ENCODE results near the gene PNKP.

The PNKP gene

DNA sequence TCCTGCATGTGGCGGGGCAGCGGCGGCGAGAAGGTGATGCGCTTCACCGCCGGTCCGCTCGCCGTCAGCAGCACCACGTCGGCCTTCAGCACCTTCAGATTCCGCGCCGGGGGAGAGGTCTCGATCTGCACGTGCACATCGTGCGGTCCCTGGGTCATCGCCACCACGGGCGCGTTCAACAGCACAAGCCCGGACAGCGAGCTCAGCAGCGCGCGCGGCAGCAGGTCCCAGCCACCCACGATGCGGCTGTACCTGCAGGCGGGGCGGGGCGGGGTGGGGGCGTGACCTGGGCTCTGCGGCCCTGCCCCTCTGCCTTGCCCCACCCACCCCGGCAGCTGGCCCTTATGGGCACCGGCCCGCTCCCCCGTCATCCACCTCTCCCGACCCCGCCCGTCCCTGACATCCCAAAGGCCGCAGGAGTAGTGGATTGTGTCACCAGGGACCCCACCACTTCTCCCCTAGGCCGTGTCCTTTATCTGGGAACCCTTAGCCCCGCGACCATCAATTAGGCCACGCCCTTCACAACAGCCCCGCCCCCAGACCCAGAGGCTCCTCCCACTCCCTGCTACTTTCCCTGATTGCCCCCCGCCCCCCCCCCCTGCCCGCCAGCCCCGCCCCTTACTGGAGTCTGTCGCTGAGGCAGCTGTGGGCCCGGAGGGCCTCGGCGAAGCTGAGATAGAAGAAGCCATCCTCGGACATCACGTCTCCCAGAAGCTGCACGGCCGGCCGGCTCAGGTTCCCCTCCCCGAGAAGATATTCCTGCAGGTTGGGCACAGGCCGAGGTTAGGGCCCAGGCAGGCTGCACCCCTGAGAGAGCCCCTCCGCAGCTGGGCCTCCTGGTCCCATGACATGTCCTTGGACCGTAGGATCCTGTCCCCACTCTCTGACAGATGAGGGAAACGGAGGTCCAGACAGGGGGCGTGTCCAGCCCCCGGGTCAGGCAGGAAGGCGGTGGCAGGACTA lies 23.3 kb upstream of the PNKP start:
- DNase-seq (ENCODE audit: low read depth), result no peak

DNA sequence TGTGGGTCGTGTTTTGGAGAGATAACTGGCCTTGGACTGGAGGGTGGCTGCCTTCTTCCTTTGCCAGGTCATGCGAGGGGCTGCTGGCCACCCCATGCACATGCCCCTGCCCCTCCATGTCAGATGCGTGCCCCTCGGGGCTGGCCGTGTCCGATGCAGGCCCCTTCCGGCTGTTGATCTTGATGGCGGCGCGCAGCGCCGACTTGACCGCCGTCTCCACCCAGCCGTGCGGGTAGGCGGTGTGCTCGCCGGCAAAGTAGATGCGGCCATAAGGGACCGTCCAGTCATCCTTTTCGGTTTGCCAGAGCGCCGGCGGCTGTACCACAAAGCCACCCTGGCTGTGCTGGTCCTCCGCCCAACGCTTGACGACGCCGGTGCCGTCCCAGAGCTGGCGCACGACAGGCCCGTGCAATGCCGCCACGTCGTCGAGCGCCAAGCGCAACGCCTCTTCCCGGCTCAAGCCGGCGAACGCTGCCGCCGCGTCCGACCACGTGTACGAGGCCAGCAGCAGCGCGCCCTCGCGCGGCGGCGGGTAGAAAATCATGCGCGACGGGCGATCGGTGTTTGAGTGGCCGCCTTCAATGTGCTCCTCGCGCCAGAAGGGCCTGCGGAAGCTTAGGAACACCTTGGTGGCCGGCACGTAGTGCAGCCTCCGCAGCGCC lies 22.4 kb upstream of the PNKP start:
- DNase-seq (ENCODE audit: low read depth), result no peak

GRCh38 chr19:49889038-49889686 lies 21.8 kb upstream of the PNKP start:
- DNase-seq (ENCODE audit: low read depth), result no peak

DNA sequence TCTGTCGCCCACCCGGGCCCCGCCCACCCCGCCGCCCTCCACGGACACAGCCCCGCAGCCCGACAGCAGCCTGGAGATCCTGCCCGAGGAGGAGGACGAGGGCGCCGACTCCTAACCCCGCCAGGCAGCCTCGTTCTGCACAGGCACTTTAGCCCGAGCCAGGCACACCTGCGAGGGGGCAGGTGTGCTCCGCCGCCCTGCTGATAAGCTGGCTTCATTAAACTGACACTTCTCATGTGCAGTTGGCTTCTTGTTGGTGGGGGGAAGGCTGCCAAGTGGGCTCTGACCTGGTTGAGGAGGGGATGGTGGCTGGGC lies 21.1 kb upstream of the PNKP start:
- DNase-seq (ENCODE audit: low read depth), result no peak

DNA sequence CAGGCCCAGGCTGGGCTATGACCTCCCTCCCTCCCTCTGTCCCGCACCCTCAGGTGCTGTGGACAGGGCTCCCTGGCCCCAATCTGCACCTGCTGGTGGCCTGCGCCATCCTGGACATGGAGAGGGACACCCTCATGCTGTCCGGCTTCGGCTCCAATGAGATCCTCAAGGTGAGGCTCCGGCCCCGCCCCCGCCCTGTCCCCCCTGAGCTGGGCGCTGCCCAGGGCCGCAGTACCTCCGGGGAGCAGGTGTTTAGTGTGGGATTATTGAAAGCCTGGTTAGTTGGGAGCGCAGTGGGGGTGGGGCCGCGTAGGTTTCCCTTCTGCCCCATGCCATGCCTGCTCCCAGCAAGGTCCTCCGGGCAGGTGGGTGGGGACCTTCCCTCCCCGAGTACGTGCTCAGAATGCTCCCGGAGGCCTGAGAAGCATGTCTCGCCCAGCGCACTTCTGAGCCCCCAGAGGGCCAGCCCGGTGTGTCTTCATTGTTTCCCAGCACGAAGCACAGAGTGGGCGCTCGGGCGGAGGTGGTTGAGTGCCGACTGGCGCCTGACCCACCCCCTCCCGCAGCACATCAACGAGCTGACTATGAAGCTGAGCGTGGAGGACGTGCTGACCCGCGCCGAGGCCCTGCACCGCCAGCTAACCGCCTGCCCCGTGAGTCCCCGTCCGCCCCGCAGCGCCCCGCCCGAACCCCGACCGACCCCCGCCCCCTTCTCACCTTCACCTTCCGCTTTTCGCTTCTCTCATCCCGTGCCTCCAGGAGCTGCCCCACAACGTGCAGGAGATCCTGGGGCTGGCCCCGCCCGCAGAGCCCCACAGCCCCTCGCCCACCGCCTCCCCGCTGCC lies 20.5 kb upstream of the PNKP start:
- DNase-seq (ENCODE audit: low read depth), result no peak

DNA sequence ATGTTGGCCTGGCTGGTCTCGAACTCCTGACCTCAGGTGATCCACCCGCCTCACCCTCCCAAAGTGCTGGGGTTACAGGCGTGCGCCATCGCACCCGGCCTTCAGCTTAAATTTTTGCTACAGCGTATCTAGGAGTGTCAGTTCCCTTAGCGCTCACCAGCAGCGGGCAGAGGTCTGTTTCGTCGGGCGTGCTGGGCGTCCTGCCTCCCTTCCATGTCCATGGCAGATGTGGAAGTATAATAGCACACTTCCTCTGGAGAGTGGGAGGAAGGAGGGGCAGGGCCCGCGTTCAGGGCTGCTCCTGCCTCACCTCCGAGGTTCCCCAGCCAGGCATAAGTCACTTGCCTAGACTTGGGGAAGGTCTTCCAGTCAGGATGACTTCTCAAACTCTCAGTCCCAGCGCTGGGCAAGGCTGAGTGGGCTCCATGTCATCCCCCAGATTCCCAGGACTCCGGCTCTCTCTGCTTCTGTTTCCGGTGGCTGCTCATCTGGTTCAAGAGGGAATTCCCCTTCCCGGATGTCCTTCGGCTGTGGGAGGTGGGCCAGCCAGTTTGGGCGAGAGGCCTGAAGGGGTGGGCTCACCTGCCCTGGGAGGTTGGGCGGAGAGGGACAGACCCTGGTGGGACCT lies 19.8 kb upstream of the PNKP start:
- no peak for DNase-seq (ENCODE audit: low read depth)

DNA sequence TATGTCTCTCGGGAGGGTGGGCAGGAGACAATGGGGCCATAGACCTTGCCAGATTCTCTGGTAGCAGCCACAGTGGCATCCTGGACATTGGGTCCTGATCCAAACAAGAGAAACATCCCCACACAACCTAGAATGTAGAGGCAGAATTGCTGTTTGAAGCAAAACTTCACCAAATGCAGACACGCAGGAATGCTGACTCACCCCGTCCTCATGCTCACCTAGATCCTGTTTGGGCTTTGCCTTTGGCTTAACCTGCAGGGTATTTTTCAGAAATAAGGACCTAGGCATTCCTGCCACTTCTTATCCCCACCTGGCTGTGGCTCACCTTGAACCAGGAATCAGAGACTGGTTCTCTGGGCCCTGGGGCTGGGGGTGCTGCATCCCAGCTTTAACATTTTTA lies 17.4 kb upstream of the PNKP start:
- no peak for DNase-seq (ENCODE audit: low read depth)

DNA sequence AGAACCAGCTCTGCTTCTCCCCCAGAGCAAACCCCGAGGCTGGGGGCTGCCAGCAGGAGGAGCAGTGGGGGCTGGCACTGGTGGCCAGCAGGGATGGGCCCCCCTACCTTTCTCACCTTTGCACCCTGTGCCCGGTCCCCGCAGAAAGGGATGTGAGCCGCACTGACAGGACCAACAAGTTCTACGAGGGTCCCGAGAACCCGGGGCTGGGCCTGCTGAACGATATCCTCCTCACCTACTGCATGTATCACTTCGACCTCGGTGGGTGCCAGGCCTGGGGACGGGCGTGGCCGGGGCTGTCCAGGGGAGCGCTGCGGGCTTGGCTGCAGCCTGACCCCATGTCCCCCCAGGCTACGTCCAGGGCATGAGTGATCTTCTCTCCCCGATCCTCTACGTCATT lies 16.7 kb upstream of the PNKP start:
- DNase-seq (ENCODE audit: low read depth), result no peak

DNA sequence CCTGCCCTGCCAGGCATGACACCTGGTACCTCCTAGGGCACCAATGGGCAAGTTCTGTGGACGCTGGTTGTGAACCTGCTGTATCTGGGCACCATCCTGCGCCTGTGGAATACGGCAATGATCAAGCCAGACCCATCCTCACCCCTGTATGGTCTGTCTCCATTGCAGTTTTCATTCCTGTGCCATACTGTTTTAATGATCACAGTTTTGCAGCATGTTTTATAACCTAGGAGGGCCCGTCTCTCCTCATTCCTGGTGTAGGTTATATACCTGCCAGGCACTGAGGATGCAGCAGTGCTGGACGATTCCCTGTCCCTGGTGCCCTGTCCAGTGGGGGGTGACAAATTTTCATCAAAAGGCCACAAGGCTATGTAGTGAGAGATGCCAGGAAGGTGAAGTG lies 15.7 kb upstream of the PNKP start:
- no peak for DNase-seq (ENCODE audit: low read depth)

GRCh38 chr19:49882643-49883042 lies 15.3 kb upstream of the PNKP start:
- DNase-seq (ENCODE audit: low read depth), result no peak

- DNase-seq (ENCODE audit: low read depth), result peak; percentile 57
Observed at GRCh38 chr19:49881672-49882394, 14.5 kb upstream of the PNKP start.

DNA sequence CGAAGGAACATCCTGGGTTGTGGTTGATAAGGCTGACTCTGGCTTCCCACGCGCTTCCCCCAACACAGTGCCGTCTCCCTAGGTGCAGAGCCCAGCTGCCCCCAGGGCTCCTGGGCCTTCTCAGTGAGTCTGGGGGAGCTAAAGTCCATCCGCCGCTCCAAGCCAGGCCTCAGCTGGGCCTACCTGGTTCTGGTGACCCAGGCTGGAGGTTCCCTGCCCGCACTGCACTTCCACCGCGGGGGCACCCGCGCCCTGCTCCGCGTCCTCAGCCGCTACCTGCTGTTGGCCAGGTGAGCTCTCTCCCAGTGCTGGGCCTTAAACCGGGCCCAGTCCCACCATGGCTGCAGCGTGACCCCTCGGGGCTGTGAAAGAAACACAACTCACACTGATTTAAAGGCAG lies 13.8 kb upstream of the PNKP start:
- no peak for DNase-seq (ENCODE audit: low read depth)

DNA sequence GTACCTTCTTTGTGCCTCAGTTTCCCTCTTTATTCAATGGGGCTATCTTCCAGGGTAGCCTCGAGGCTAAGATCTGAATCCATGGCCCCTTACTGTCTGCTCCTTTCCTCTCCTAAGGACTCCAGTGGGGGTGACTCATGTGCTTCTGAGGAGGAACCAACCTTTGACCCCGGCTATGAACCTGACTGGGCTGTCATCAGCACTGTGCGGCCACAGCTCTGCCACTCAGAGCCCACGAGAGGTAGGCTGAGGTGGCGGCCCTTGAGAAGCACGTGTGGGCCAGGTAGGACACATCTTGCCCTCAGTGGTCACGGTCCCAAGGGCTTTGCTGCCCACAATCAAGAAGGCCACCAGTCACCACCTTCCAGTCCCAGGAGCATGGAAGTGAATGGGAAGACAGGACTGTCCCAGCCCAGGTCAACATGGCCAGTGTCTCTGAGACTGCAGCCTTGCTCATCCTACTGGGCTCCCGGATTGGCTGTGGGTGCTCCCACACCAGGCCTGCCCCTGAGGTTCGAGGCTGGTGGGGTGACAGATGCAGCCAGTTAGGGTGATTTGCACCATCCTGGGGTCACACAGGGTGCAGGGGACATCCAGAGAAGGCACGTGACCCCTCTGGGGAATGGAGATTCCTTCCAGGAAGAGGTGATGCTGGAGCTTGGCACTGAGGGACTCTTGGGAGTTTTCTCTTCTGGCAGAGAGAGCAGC lies 12.9 kb upstream of the PNKP start:
- no peak for DNase-seq (ENCODE audit: low read depth)

DNA sequence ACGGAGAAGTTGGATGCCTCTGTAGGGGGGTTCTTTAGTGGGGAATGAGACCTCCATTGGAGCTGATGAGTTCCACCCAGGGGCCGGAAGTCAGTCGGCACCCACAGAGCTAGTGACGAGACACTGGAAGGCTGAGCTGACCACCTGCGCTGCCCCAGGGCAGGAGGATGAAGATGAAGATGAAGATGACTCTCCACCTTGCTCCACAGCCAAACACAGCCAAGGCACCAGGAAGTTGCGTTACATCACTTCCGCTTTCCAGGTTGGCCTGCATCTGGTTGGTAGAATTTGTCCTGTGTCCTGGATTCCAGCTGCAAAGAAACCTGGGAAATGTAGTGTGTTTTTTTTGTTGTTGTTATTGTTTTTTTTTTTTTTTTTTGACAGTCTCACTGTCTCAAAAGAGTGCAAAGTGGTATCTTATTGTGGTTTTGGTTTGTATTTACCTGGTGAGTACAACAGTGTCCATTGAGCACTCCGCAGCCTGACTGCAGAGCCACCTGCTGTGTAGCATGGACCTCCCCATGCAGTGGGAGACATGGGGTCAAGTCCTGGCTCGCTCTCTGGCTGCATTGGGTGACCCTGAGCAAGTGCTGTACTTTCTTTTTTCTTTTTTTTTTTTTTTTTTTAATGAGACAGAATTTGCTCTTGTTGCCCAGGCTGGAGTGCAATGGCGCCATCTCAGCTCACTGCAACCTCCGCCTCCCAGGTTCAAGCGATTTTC lies 12.0 kb upstream of the PNKP start:
- no peak for DNase-seq (ENCODE audit: low read depth)

DNA sequence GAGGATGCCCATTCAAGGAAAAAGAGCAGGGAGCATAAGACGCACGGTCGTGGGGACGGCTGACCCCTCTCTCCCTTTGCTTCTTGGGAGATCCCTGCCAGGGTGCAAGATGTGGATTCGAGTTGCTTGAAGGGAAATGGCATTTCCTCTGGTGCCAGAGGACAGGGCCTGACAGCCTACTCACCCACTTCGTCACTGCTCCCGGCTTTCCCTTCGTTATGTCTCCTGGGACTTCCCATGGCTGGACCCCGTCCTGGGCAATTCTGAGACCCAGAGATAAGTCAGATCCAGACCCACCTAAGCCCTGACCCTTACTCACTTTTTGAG lies 11.3 kb upstream of the PNKP start:
- DNase-seq (ENCODE audit: low read depth), result no peak

GRCh38 chr19:49877879-49878743 lies 10.7 kb upstream of the PNKP start:
- peak; percentile 98 for DNase-seq (ENCODE audit: low read depth)

- DNase-seq (ENCODE audit: low read depth), result peak; percentile 100
Observed at GRCh38 chr19:49877020-49877878, 9.9 kb upstream of the PNKP start, which contains the start of the genes AKT1S1 and TBC1D17. Gene AKT1S1 (minus strand): TSS chr19:49877355. CDS start chr19:49873295, 4,060 bp downstream. Gene TBC1D17 (plus strand): TSS chr19:49877702. CDS start chr19:49877724, 22 bp downstream.
